LNCAP (cell line): ENCODE data around the gene RAP1A.

ENCODE experiments used
- TF ChIP-seq, protein P1 (sequence below): fragments of 450-650 bp; IDR thresholded peaks from 2 replicates; pipeline ENCODE4 v1.5.1; 2017; ENCODE audit warnings: mild to moderate bottlenecking

The RAP1A gene

DNA sequence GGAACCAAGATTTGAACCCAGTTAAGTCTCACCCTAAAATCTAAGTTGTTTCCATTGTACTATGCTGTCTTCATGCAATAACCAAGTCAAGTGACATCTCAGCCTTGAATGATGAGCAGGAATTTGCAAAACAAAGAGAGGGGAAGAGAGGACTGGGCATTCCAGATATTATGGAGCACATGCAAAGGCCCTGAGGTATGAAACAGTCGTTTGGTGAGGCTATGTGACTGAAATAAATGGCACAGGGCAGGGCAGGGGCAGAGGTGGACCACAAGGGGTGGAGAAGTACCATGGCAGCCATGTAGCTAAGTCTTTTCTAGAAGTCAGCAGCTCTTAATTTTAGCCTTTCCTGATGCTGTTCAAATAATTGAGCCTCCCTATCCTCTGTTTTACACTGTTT lies 37.6 kb upstream of the RAP1A start:
- TF ChIP-seq, protein P1, sequence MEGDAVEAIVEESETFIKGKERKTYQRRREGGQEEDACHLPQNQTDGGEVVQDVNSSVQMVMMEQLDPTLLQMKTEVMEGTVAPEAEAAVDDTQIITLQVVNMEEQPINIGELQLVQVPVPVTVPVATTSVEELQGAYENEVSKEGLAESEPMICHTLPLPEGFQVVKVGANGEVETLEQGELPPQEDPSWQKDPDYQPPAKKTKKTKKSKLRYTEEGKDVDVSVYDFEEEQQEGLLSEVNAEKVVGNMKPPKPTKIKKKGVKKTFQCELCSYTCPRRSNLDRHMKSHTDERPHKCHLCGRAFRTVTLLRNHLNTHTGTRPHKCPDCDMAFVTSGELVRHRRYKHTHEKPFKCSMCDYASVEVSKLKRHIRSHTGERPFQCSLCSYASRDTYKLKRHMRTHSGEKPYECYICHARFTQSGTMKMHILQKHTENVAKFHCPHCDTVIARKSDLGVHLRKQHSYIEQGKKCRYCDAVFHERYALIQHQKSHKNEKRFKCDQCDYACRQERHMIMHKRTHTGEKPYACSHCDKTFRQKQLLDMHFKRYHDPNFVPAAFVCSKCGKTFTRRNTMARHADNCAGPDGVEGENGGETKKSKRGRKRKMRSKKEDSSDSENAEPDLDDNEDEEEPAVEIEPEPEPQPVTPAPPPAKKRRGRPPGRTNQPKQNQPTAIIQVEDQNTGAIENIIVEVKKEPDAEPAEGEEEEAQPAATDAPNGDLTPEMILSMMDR = no peak

DNA sequence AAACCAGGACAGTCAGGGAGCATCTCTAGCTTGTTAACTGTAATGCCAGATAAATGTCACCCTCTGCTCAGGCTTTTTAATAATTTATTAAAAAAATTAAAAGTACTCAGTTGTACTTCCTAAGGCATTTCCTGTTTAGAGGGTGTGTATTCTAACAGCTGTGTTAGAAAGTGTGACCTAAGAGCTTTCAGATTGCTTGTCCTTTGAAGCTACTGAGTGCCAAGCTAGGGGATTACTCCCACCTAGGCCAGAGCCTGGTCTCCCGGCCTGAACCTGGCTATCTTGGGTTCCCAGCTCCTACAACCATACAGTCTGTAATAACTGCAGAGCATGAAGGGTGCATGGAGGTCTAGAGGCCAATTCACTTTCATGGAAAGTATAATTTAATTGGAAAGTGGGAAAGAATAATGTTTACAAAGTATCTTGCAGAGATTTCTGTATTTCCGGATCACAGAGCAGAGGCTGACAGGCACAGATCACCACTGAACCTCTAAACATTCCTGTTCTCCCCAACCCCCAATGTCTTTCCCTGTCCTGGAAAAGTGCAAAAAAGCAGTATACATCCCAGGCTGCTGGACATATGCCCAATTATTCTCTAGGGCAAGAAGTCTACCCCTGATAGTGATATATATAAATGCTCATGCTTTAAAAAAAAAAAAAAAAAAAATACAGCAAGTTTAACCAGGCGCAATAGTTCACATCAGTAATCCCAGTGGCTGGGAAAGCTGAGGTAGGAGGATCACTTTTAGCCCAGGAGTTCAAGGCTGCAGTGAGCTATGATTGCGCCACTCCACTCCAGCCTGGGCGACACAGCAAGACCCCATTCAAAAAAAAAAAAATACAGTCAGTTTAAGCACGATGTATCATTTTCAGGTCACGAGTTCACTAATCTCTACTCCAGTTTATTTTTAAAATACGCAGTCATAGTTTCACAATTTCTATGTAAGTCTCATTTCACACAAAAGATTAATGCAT lies 36.7 kb upstream of the RAP1A start:
- TF ChIP-seq, protein P1 = no peak

DNA sequence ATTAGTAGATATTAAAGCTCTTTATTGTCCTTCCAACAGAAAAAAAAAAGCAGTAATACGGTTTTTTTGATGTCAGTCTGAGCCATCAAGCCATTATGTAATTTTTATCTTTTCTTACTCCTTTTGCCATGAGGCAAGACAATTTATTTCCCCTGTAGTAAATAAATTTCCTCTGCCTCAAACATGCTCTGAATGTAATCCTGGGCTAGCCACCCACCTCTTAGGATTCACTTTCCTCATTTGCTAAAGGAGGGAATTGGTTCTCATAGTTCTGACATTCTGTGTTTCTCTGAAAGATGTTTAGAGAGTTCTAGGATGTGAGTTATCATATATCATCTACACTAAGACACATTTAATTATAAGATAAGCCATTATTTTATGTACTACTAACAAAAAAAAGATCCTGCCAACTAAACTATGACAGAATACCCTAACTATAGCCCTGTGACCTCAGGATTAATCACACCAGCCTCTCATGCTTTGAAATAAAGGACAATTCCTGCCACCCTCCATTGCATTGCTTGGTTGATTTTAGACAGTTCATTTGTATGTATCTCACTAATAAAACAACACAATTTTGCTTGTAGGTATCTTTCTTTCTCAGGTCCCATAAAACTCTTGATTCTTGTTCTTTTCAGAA lies 34.0 kb upstream of the RAP1A start:
- TF ChIP-seq, protein P1 = no peak

DNA sequence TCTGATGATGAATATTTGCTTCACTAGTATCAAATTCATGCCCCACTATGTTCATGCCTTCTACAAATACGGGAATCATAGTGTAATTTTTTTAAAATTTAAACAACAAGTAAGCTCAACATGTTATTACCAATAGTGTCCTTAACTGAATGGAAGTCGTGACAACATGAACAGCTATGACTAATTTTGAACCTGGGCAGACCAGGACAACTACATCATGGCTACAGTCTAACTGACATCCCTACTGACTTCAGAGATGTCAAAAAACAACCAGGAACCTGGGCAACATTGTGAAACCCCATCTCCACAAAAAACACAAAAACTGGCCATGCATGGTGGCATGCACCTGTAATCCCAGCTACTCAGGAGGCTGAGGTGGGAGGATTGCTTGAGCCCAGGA lies 33.5 kb upstream of the RAP1A start:
- TF ChIP-seq, protein P1 = no peak

DNA sequence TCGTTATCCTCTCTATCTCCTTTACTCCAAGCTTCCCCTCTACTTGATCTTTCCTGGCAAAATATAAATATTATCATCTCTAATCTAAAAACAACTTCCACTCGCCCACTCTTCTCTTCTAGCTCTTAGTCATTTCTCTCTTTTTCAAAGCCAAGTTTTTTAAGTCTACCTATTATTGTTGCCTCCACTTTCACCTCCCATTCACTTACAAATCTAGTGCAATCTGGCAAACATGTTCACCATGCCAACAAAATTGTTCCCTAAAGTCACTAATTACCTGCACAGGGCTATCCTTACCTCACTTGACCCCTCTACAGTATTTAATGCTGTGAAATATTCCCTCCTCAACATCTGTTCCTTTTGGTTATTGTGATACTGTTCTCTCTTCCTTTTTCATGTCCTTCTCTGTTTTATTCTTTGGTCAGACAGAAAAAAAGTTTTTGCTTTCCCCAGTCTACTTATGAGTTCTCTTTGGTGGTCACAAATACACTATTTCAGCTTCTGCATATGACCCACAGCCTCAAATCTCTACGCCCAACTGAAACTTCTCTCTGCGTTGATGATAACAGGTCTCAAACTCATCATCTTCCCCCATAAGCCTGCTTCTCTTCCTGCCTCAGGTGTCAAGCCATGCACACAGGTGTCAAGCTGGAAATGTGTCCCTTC lies 31.9 kb upstream of the RAP1A start:
- TF ChIP-seq, protein P1 = no peak

DNA sequence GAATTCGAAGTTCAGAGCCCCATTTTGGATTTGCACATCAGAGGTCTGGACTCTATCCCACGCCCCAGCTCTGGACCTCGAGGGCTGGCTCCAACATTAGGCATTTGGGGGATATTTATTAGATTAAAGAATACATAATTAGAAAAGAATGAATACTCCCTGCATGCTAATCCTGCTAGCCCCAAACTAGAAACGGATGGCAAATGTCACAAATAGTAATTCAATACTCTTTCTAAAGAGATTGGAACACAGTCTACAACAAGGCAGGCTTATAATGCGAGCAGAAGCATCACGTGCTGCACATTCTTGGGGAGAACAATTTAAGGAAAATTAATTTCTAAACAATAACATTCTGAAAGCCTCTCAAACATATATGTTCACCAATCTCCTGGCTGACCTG lies 27.7 kb upstream of the RAP1A start:
- TF ChIP-seq, protein P1 = no peak

DNA sequence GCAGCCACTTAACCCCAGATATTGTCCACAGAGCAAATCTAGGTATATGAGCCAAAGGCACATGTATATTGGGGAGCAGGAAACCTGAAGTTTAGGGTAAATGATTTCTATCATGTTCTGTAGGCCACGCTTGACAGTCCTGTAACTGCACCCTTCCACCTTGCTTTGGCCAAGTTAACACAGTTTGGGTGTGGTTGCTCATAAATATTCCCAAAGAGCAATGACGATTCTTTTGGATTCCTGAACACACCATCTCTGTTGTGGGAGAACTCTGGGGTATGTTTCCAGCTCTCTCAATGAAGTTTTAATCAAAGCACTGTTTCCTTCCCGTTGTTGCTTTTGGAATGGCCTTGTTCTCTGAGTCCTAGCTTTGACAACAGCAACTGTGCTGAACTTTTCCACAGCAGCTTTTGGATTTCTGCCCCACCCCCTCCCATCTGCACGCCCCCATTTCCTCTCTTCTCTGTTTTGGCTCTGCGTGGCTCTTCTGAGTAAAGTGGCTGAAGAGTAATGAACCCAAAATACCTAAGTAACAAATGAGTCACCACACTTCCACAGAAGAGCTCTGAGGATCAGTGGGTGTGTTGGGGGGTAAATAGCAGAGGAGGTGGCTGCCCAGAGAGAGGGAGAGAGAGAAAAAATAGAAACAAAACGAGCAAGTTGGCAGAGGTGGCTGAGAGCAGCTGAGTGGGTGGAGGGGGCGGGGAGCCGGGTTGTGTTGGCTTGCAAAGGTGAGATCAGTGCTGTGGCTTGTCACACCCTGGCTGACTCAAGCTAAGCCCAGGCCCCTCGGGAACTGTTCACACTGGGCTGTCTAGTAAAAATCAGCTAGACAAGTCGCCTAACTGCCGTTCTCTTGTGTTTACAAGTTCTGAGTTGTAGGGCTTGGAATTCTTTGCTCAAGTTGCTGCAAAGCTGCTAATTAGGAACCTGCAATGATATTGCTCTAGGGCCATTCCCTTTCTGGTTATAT lies 26.9 kb upstream of the RAP1A start:
- TF ChIP-seq, protein P1 = no peak
